NCI-H128 (cell line): Measurements from ENCODE around the gene MPC1.
"Not testable (repeated sequence)": the region's sequence is repeated elsewhere in the genome, so short reads cannot be mapped to it uniquely, and the experiment has no call there.

ENCODE experiments used
- DNase-seq: peaks from one replicate; lab custom pipeline; 2025; ENCODE audit not compliant: unreplicated experiment; lab: John Stamatoyannopoulos, UW

The MPC1 gene

GRCh38 chr6:166382500-166382932 lies 224 bp downstream of the MPC1 start:
- no peak for DNase-seq

GRCh38 chr6:166381733-166382499 lies 824 bp downstream of the MPC1 start:
- peak; percentile 24 for DNase-seq

- no peak for DNase-seq
Observed at GRCh38 chr6:166381381-166381732, 1.4 kb downstream of the MPC1 start.

GRCh38 chr6:166379800-166380199 lies 2.9 kb downstream of the MPC1 start:
- no peak for DNase-seq

GRCh38 chr6:166379103-166379586 lies 3.6 kb downstream of the MPC1 start:
- DNase-seq, result no peak

GRCh38 chr6:166377721-166378120 lies 5.0 kb downstream of the MPC1 start:
- DNase-seq, result no peak

- no peak for DNase-seq
Observed at GRCh38 chr6:166375013-166375412, 7.7 kb downstream of the MPC1 start.

- no peak for DNase-seq
Observed at GRCh38 chr6:166370489-166370888, 12.3 kb downstream of the MPC1 start.

- no peak for DNase-seq
Observed at GRCh38 chr6:166369782-166370181, 13.0 kb downstream of the MPC1 start.

- no peak for DNase-seq
Observed at GRCh38 chr6:166366921-166367320, 15.8 kb downstream of the MPC1 start.

- DNase-seq, result no peak
Observed at GRCh38 chr6:166365806-166366205, 16.9 kb downstream of the MPC1 start.

GRCh38 chr6:166365221-166365620 lies 17.5 kb downstream of the MPC1 start:
- no peak for DNase-seq

- DNase-seq, result no peak
Observed at GRCh38 chr6:166364456-166364855, 18.3 kb downstream of the MPC1 start.

GRCh38 chr6:166362427-166362826 lies 20.3 kb downstream of the MPC1 start:
- DNase-seq, result not testable (repeated sequence)

- DNase-seq, result no peak
Observed at GRCh38 chr6:166361077-166361429, 21.7 kb downstream of the MPC1 start.

GRCh38 chr6:166360243-166361076 lies 22.3 kb downstream of the MPC1 start:
- DNase-seq, result no peak

GRCh38 chr6:166355552-166355951 lies 27.2 kb downstream of the MPC1 start:
- DNase-seq, result no peak

- DNase-seq, result no peak
Observed at GRCh38 chr6:166354965-166355364, 27.8 kb downstream of the MPC1 start.

- DNase-seq, result no peak
Observed at GRCh38 chr6:166354143-166354542, 28.6 kb downstream of the MPC1 start.

- no peak for DNase-seq
Observed at GRCh38 chr6:166353507-166353906, 29.2 kb downstream of the MPC1 start.

GRCh38 chr6:166352923-166353322 lies 29.8 kb downstream of the MPC1 start:
- DNase-seq, result no peak

GRCh38 chr6:166351715-166352285 lies 30.9 kb downstream of the MPC1 start:
- no peak for DNase-seq
